ENCODE measurements around the gene SHD. TPM values are rescaled to one million over a fixed set of nuclear protein-coding genes. Genes with fewer than 3 reads are reported as not detected.

Gene SHD, protein sequence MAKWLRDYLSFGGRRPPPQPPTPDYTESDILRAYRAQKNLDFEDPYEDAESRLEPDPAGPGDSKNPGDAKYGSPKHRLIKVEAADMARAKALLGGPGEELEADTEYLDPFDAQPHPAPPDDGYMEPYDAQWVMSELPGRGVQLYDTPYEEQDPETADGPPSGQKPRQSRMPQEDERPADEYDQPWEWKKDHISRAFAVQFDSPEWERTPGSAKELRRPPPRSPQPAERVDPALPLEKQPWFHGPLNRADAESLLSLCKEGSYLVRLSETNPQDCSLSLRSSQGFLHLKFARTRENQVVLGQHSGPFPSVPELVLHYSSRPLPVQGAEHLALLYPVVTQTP
- not detected in 2 replicates for total RNA-seq

DNA sequence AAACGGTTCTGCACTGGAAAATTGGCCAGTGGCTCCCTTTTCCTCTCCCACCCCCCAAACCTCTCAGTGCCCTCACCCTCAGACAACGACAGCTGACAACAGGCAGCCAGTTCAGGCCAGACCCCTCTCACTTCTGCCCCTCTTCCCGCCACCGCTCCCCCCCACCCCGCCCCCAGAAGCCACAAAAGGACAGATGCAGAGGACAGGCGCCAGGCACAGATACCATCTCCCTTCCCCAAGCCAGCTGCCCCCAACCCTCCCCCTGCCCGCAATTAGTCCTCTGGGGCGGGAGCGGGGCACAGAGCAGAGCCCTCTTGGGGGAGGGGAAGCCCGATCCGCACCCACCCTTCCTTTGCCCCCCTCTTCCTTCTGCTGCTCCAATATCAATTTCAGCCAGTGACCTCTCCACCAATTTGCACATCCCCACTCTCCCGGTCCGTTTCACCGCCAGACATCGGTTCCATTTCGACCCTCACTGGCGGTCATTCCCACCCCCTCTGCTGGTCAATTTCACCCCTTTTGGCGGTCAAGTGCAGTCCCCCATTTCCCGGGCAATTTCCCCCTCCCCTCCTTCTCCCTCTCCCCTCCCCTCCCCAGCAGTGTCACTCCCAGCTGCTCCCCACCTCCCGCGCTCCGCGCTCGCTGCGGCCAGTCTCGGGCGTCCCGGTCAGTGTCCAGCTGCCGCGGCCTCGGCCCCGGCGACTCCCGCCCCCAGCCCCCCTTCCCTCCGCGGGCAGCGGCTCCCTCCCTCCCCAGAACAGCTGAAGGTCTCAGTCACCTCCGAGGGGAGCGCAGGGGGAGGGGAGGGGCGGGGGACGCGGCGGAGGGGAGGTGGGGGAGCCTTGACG lies at the start of gene SHD:
Gene SHD (plus strand): TSS at position 848 of the 848 bp plus-strand sequence. CDS start 798 bp downstream, outside the sequence.

DNA sequence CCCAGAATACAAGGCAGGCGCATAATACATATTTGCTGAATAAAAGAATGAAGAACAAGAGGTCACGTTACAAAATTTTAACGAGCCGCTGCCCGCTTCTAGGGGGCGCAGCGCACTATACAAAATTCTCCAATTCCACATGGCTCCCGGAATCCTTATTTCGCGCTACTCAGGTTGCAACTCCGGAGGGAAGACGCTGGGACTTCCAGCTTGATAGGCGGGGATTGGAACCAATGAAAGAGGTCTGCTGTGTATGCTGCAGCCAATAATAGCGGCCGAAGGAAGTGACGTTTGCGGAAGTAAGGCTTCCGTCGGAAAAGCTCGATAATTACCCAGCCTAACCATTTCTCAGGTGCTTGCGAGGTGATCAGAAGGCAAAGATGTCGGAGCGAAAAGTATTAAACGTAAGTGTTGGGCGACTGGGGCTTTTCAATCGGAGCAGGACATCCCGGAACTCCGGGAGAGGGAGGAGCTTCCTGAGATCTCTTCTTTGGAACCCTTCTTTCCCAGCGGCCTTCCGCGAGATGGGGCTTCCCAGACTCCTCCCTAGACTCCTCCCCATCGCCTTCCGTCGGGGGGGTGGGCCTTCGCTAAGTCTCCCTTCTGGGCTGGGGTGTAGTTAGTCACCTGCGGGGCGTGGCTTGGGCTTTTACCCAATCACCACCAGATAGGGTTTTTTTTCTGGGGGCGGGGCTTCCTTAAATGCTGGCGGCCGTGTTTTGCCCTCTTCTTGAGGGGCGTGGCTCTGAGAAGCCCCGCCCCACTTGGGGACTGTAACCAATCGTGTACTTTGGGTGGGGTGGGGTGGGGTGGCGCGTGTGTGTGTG lies 32.1 kb upstream of the SHD start, which contains the start of gene YJU2:
Gene YJU2 (plus strand): TSS at position 314 of the 827 bp plus-strand sequence. CDS start 67 bp downstream, at position 381.

DNA sequence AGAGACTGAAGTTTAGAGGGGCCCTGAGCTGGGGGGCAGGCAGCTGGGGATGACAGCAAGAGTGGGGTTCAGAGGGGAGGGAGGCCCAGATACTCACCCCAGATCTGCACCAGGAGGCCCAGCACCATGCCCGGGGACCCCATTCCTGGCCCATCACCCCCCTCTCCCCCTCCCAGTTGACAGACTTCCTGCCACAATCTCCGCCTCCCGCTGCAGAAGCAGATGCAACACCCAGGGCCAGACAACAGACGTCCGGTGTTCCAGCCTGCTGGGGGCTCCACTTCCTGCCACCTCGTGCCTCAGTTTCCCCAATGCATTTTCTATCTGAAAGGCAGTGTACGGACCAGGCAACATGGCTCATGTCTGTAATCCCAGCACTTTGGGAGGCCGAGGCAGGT lies 23.2 kb downstream of the SHD start, which contains the start of gene TMIGD2:
Gene TMIGD2 (minus strand): TSS at position 147 of the 398 bp plus-strand sequence. CDS start 4 bp downstream, at position 143.

DNA sequence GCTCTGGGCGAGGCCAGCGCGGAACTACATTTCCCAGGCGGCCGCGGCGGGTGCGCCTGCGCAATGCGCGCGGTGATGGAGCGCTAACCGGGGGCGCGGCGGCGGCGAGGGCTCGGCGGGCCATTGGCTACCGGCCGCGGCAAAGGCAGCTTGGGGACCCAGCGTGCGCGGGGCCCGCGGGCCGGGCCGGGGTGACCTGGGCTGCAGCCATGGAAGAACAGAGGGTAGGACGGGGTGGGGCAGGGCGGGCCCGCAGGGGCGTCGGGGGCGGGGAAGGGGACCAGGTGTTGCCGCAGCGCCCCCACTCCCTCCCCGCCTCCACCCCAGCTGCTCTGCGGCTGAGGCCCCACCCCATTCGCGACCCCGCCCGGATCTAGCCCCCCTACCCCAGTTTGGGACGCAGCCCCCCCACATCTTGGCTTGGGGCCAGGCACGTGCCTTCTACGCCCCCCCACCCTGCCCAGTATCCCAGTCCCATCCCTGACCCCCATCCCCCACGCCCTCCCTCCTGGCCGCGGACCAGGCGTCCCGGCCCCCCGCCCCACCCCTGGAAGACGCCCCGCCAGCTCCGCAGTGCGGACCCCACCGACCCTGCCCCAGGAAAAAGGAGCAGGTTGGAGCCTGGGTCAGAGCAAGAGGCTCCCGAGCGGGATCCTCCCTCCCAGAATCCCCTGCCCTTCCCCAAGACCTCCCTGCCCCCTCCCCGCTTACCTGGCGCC lies 25.6 kb downstream of the SHD start, which contains the start of gene FSD1:
Gene FSD1 (plus strand): TSS at position 61 of the 719 bp plus-strand sequence. CDS start 149 bp downstream, at position 210.

DNA sequence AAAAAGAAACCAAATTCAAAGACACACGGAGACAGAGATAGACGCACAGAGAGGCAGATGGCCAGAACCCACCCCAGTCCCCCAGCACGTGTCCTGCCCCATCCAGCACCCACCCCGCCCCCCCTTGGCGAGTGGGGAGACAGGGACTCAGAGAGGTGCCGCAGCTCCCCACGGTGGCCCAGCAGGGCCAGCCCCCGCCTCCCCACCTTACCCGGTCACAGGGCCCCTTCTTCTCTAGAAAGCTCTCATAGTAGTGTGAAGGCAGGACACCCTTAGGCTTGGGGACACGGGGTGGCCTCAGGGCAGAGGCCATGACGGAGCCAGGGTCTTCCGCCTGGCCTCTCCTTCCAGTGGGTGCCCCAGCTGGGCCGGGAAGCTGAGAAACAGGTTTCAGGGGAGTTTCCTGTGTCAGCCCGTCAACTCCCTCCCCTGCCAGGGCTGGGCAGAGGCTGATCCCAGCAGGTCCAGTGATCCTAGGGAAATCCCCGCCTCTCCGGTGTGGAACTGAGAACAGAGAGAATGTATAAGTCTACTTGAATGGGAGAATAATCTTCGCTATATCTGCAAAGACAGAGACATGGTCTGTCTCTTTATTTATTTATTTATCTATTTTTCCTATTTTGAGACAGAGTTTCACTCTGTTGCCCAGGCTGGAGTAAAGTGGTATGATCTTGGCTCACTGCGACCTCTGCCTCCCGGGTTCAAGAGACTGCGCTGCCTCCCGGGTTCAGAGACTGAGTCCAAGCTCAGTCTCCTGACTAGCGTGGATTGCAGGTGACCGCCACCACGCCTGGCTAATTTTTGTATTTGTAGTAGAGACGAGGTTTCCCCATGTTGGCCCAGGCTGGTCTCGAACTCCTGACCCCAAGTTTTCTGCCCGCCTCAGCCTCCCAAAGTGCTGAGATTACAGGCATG lies 59.6 kb downstream of the SHD start, which contains the start of gene STAP2:
Gene STAP2 (minus strand): TSS at position 387 of the 915 bp plus-strand sequence. CDS start 74 bp downstream, at position 313.

Other genes starting within 250 kb of the SHD start
- gene ZBTB7A, start 212.4 kb upstream of the SHD start, total RNA-seq = 27.8 and 28.4 TPM in 2 replicates
- gene MAP2K2, start 155.1 kb upstream of the SHD start, total RNA-seq = 146 and 215 TPM in 2 replicates
- gene CREB3L3, start 125.6 kb upstream of the SHD start, total RNA-seq = not detected in 2 replicates
- gene SIRT6, start 96.7 kb upstream of the SHD start, total RNA-seq = 8.8 and 11.7 TPM in 2 replicates
- 0.91 and 0.97 TPM in 2 replicates for gene ANKRD24, start 96.6 kb upstream of the SHD start, total RNA-seq
- not detected in 2 replicates for gene EBI3, start 49.7 kb upstream of the SHD start, total RNA-seq
- 15.0 and 15.2 TPM in 2 replicates for gene YJU2, start 32.2 kb upstream of the SHD start, total RNA-seq
- gene TMIGD2, start 23.1 kb downstream of the SHD start, total RNA-seq = not detected in 2 replicates
- gene FSD1, start 25.3 kb downstream of the SHD start, total RNA-seq = 1.1 and 1.4 TPM in 2 replicates
- 2.4 and 3.9 TPM in 2 replicates for gene STAP2, start 59.6 kb downstream of the SHD start, total RNA-seq
- gene MPND, start 64.3 kb downstream of the SHD start, total RNA-seq = 7.4 and 7.7 TPM in 2 replicates
- 64.1 and 73.3 TPM in 2 replicates for gene SH3GL1, start 121.3 kb downstream of the SHD start, total RNA-seq
- 5.4 and 6.8 TPM in 2 replicates for gene CHAF1A, start 123.4 kb downstream of the SHD start, total RNA-seq
- 106 and 111 TPM in 2 replicates for gene UBXN6, start 178.5 kb downstream of the SHD start, total RNA-seq
- 35.4 and 41.7 TPM in 2 replicates for gene HDGFL2, start 193.0 kb downstream of the SHD start, total RNA-seq
- gene PLIN4, start 239.2 kb downstream of the SHD start, total RNA-seq = 0.11 and 0.13 TPM in 2 replicates